Lung (tissue), 12 donors: ENCODE data around the gene ARCN1. TPM values are rescaled to one million over a fixed set of nuclear protein-coding genes. Genes with fewer than 3 reads are reported as not detected.

Experiments used
- ATAC-seq: fragments of 200-7000 bp; cut with Tn5 transposase; one replicate; pipeline ENCODE4 v1.9.1; 2020; ENCODE audit warnings: moderate number of reproducible peaks; ENCODE audit not compliant: insufficient read depth, low FRiP score
- DNase-seq, 3 donors: peaks; one replicate each; pipeline ENCODE4 v3.0.0-alpha.2; 2013 to 2017
- H3K27ac ChIP-seq, 2 donors: one replicate each; pipeline ENCODE4 v1.5.1; 2013; ENCODE audit warnings: mild to moderate bottlenecking in 2 of 2, moderate library complexity in 2 of 2, control low read depth in 1 of 2, inconsistent platforms in 1 of 2, low read depth in 1 of 2, low read length in 1 of 2
- H3K27me3 ChIP-seq, 3 donors: one replicate each; pipeline ENCODE4 v1.5.1; 2013; ENCODE audit warnings: low read length in 2 of 3; ENCODE audit not compliant: control insufficient read depth in 3 of 3, insufficient read depth in 3 of 3
- H3K36me3 ChIP-seq, 4 donors: one replicate each; pipeline ENCODE4 v1.5.1; 2013; ENCODE audit warnings: low read length in 4 of 4, mild to moderate bottlenecking in 1 of 4, moderate library complexity in 1 of 4; ENCODE audit not compliant: control insufficient read depth in 4 of 4, insufficient read depth in 4 of 4
- H3K4me1 ChIP-seq, 5 donors: one replicate each; pipeline ENCODE4 v1.5.1; 2013; ENCODE audit warnings: low read length in 5 of 5, mild to moderate bottlenecking in 2 of 5, moderate library complexity in 1 of 5; ENCODE audit not compliant: control insufficient read depth in 5 of 5, insufficient read depth in 5 of 5
- H3K4me3 ChIP-seq: one replicate; pipeline ENCODE4 v1.5.1; 2013; ENCODE audit warnings: mild to moderate bottlenecking, control low read depth, moderate library complexity
- H3K9ac ChIP-seq, 2 donors: one replicate each; pipeline ENCODE4 v1.5.1; 2013; ENCODE audit warnings: low read length in 2 of 2, control low read depth in 1 of 2; ENCODE audit not compliant: insufficient read depth in 1 of 2
- H3K9me3 ChIP-seq, 4 donors: one replicate each; pipeline ENCODE4 v1.5.1; 2013; ENCODE audit warnings: low read length in 3 of 4, mild to moderate bottlenecking in 1 of 4, moderate library complexity in 1 of 4; ENCODE audit not compliant: control insufficient read depth in 4 of 4, insufficient read depth in 3 of 4
- CTCF ChIP-seq: IDR thresholded peaks from 2 replicates; pipeline ENCODE4 v1.5.1; 2012; ENCODE audit warnings: mild to moderate bottlenecking; ENCODE audit errors: control extremely low read depth, extremely low read depth
- whole genome bisulfite sequencing, 2 donors: extraction: QIAGEN DNeasy Blood & Tissue Kit; methylation state at CpG; one replicate each; pipeline ENCODE4 v1.1.7; 2013; 5-methylcytosine and 5-hydroxymethylcytosine counted together
- polyA plus RNA-seq, 2 donors: library from polyadenylated mRNA; stranded (reverse); fragments of 200-250 nt; gene quantifications; one replicate each; pipeline ENCODE4 v1.2.1, GENCODE V29; 2013
- total RNA-seq, 2 donors: library from RNA; depleted of rRNA in 1 of 2; stranded (reverse); fragments of >200 nt in 1 of 2; gene quantifications; one replicate each; pipeline ENCODE4 v1.2.1, GENCODE V29; 2014 to 2021
- donor health status: control.
- donor health status: control.
- donor health status: Bipolar disorder and iron deficiency.
- donor health status: healthy.
- donor health status: DM: yes; HTN: yes; CAD: no.

Gene ARCN1
- total and polyA plus RNA-seq, 4 donors: 72.4 to 123 (median 106) TPM

- Histone ChIP-seq H3K4me1 (peaks cover 0 to 6% (median 0%) of the 10 kb centered on the region in 5 donors), H3K9me3 (no peaks in the 10 kb centered on the region), H3K9ac (no peak overlapping the region), H3K27me3 (no peaks in the 10 kb centered on the region), H3K27ac (no peak overlapping the region), H3K4me3 (no peak overlapping the region), H3K36me3 (peaks cover 25 to 39% (median 29%) of the 10 kb centered on the region in 4 donors)
- TF ChIP-seq CTCF: no peak
- WGBS, 2 donors: 61 to 81% methylated on average over 6 of the region's 6 CpGs
- ATAC-seq: no peak
- no peak for DNase-seq
These were observed 47.3 kb upstream of the ARCN1 start for GRCh38 chr11:118524757-118525470.

- no peak for DNase-seq
- ATAC-seq: no peak
- WGBS, 2 donors: 79 to 83% methylated on average over 2 of the region's 2 CpGs
- Histone ChIP-seq H3K4me1 (peaks cover 0 to 12% (median 0%) of the 10 kb centered on the region in 5 donors), H3K9ac (no peak overlapping the region), H3K27me3 (no peaks in the 10 kb centered on the region), H3K27ac (no peak overlapping the region), H3K4me3 (no peak overlapping the region), H3K9me3 (no peaks in the 10 kb centered on the region), H3K36me3 (peaks cover 8 to 28% (median 22%) of the 10 kb centered on the region in 4 donors)
- TF ChIP-seq CTCF: no peak
These were observed 45.5 kb upstream of the ARCN1 start for GRCh38 chr11:118526688-118527087.

GRCh38 chr11:118527109-118527508, 45.1 kb upstream of the ARCN1 start, which contains the start of gene TTC36:
Gene TTC36, plus strand, starts transcription at chr11:118527474. Its CDS starts 21 bp downstream, at chr11:118527495.
- ATAC-seq: no peak
- DNase-seq: no peak
- H3K27ac ChIP-seq: no peak within 1 kb of the TSS
- H3K36me3 ChIP-seq: peaks cover 5 to 24% (median 18%) of the 10 kb centered on the region in 4 donors
- peaks cover 0 to 13% (median 0%) of the 10 kb centered on the region in 5 donors for H3K4me1 ChIP-seq
- TF ChIP-seq CTCF: no peak
- no peaks in the 10 kb centered on the region for H3K27me3 ChIP-seq
- H3K9ac ChIP-seq: no peak within 1 kb of the TSS
- no peaks in the 10 kb centered on the region for H3K9me3 ChIP-seq
- 46 to 52% methylated on average over 3 of the region's 3 CpGs for WGBS, 2 donors
- H3K4me3 ChIP-seq: no peak within 1 kb of the TSS
